NCI-H128 (cell line): ENCODE data around the gene GRK5.
"Not testable (repeated sequence)": the region's sequence is repeated elsewhere in the genome, so short reads cannot be mapped to it uniquely, and the experiment has no call there.

ENCODE experiments used
- DNase-seq: peaks from one replicate; lab custom pipeline; 2025; ENCODE audit not compliant: unreplicated experiment; lab: John Stamatoyannopoulos, UW

The GRK5 gene

DNA sequence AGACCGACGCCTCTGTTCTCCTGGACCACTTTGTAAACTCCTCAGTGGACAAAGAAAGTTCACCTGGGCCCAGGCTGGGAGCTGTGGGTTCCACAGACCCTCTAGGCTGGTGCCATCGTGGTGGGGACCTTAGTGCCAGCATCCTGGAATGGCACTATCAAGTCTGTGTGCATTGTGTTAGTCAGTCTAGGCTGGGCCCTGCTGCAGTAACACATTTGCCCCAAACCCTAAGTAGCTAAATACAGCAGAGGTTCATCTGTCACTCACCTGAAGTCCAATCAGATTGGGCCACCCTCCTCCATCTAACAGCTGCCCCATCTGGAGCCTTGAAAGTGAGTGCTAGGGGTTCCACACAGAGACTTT lies 224.4 kb downstream of the GRK5 start:
- no peak for DNase-seq

DNA sequence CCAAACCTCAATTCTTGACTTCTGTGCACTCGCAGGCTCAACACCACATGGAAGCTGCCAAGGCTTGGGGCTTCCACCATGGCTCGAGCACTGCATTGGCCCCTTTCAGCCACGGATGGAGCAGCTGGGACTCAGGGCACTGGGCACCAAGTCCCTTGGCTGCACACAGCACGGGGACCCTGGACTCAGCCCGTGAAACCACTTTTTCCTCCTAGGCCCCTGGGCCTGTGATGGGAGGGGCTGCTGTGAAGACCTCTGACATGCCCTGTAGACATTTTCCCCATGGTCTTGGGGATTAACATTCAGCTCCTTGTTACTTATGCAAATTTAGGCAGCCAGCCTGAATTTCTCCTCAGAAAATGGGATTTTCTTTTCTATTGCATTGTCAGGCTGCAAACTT lies 227.6 kb downstream of the GRK5 start:
- not testable (repeated sequence) for DNase-seq

DNA sequence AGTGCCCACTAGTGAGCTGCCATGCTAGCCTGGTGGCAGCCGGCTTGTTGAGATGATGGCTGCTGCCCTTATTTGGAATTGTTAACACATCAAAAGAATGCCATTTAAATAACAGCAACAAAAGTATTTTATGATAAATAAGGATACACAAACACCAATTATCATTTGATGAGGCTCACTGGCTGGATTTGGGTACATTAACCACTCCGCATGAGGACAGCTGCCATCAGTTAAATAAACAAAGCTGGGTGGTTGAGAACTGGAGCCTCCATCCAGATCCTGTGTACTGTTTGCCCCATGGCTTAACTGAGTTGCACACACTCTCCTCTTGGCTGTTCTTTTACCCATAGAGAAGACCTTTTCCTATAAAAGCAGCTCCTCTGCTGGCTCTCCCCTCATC lies 231.3 kb downstream of the GRK5 start:
- no peak for DNase-seq

DNA sequence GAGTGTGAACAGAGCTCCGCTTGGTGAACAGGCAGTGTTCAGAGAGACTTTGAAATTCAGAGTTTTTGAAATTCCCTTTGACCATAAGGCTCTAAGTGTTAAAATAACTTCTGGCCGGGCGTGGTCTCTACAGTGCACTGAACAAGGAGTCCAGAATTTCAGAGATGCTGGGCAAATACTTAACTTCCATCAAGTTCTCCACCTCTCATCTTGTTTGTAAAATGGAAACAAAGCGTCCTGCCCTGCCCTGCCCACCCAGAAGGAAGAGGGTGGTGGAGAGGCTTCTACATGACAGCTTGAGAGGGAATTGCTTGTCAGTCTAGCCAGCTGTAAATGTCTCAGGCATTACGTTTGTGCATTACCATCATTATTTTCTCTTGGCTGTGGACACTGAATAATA lies 232.6 kb downstream of the GRK5 start:
- no peak for DNase-seq

DNA sequence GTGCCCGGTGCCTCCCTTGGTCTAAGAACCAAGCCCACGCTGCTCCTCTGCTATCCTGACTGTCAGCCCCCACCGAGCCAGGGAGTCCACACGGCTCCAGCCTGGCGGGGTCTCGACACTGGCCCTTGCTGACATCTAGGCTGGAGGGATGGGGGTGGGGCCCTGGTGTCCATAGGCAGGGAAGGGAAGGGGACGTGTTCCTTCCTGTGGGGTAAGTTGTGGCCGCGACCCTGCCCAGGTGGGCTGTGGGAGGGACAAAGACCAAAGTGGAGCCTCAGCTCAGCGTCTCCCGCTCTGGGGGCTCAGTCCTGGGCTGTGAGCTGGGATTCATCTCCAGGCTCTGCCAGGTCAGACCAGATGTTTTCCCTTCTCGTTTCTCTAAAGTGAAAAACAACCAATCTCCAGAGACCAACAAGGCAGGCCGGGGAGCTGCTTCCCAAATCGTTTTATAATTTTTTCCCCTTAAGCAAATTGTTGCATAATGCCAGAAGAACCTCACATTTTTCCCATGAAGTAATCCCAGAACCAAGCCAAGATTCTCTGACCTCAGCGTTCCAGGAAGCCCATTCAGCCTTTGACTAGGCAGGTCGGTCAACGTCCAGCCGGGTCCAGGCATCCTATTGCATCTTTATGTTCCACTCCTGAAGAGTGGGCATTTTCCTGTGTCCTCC lies 233.9 kb downstream of the GRK5 start:
- no peak for DNase-seq

DNA sequence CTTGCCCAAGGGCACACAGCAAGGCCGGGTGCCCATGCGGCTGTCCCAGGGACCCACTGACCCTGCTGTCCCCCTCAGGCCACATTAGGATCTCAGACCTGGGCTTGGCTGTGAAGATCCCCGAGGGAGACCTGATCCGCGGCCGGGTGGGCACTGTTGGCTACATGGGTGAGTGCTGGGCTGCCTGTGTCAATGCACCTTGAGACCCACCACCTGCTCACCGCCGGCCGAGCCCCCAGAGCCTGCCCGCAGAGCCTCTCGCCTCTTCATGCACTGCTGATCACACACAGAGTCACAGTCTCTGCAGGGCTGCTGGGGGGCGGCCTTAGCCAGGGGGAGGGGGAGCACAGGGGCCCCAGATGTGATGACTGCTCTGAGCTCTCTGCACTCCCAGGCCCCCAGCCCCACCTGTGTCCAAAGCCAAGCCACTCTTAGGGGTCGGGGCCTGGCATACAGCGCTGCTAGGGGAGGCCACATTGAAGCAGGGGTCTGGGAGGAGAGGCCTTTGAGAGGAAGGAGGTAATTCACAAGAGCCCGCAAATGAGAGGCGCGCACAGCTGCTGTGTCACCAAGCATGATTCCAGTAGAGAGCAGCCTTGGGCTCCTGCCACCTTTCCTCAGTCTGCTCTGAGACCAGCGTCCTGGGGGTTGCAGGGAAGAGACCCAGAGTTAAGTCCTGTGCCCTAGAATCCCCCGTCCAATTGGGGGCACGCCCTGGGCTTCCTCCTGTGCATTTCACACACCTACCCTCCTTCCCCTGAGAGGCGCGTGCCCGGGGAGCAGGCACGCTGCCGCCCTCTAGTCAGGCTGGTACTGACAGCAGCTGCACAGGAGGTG lies 234.8 kb downstream of the GRK5 start:
- DNase-seq = no peak

DNA sequence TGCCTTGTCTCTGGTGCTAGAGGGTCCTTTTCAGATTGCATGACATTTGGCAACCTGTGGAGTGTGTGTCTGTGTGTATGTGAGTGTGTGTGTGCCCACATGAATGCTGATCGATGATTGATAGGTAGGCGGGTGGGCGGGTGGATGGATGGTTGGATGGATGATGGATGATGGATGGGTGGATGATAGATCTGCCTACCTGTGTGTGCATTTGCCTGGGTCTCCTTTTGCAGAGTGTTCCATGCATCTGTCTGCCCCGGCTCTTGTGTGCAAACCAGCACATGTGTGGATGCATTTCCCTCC lies 235.3 kb downstream of the GRK5 start:
- no peak for DNase-seq

DNA sequence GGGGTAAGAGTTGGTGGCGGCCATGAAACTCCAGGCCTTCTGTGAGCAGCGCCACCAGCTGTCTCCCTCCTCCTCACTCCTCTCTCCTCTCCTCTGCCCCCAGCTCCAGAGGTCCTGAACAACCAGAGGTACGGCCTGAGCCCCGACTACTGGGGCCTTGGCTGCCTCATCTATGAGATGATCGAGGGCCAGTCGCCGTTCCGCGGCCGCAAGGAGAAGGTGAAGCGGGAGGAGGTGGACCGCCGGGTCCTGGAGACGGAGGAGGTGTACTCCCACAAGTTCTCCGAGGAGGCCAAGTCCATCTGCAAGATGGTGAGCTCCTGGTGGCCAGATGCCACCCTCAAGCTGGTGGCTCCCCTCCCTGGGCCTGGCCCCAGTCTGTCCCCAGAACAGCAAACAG lies 236.1 kb downstream of the GRK5 start:
- DNase-seq = no peak

DNA sequence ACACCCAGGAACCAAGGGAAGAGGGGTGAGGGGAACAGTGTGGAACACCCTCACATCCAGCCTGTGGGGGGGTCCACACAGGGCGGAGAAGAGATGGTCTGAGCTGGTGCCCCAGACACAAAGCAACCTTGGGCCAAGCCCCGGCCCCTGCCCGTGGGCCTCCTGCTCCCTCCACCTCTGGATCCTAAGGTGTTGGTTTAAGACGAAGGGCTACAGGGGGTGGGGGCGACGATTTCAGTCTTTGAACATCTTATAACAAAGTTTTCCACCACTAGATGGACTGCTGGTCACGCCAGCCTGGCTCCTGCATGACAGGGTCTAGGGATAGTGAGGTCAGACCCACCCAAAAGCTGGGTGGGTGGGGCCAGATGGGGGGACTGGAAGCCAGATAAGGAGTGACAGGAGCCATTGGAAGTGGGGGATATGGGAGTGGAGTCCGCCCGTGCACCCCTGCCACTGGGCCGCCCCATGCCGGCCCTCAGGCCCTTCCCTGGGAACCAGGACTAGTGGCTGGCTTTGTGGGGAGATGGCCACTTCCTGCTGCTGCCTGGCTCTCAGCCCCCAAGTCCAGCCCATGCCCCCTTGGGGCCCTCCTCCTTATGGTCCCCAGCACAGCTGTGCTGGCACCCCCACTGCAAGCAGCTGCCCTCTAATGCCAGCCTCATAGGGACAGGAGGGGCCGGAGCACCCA lies 236.7 kb downstream of the GRK5 start:
- no peak for DNase-seq

DNA sequence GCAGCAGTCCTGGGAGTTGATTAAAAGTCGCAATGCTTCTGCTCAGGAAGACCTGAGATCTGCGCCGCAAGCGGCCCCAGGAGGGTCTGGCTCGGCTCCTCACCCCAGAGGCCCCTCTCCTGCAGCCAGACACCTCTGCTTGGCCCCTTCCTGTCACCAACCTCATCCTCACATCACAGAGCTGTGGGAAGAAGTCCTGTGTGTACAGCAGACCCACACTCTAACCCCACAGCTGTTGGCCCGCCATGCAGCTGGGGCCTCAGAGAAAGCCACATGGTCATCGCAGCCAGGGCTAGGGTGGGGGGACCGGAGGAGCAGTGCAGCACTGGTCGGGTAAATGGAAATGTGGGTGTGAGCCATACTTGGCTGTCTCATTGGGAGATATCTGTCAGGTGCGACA lies 237.5 kb downstream of the GRK5 start:
- no peak for DNase-seq

DNA sequence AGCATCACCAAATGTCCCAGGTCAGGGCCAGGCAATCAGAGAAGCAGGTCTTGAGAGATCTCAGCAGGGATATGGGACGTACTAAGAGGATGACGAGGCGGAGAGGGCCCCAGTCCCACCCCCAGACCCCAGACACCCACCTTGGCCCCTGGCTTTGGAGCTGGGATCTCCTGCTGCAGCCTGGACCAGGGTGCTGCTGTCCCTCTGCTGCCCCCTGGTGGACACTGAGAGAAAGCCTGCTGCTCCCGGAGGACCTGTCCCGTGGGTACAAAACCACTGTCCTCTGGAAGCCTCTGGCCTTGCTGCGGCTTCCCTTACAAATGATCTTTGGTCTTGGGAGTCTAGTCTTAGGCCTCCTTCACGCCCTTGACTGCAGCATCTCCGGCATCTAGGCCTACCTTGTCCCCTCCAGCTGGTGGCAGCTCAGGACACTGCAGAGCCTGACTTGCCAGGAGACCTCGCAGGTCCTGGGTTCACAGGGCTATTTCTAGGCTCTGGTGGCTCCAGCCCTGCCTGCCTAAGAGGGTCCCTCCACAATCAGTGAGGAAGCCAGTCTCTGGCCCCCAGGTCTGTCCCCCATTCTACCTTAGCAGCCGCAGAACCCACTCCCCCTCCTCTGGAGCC lies 238.1 kb downstream of the GRK5 start:
- DNase-seq = no peak

DNA sequence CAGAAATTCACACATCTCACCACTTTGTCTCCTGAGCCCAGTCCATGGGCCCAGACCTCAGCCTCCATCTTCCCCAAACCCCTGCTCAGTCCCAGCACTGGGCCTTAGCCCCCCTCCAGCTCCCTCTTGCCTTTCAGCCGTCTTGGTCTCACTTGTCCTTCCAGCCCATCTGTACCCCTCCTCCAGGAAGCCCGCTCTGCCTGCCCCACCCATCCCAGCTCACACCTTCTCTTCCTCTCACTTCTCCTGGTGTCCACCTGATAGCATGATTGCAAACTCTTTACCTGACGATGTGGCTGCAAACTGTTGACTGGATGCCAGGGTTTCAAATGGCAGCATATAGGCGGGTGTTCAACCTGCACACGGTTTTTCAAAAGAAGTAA lies 238.6 kb downstream of the GRK5 start:
- DNase-seq = no peak

DNA sequence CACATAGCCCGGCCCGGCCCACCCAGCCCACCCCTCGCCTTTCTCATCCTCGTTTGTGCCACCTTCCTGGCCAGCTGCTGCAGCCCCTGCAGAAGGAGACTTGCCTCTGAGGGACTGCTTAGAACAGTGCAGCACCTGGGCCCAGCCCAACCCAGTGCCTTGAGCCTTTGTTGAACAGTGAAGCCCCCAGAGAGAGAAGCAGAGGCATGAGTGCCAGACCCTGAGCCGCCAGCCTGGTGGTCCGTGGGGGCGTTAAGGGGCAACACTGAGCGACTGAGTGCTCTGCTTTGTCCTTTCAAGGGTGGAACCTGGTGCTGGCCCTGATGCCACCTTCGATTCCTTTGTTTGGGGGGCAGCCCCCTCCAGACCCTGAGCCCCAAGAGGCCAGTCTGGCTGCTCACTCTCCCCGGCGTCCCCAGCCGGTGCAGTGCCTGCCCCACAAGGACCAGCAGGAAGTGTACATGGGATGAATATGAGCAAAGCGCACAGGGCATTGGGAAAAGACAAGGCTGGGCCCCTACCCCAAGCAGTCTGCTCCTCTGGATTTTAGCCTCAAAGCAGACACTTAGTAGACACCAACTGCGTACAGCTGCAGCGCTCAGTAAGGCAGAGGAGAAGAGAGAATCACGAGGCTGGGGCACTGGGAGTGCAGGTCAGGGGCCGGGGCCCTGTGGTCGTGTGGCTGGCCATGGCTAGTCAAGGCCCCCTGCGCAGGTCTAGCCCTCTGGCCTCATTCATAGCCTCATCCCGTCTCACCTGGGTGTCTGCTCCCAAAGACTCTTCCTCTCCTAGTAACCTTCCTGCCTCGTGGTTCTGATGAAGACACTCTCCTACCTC lies 239.3 kb downstream of the GRK5 start:
- no peak for DNase-seq

DNA sequence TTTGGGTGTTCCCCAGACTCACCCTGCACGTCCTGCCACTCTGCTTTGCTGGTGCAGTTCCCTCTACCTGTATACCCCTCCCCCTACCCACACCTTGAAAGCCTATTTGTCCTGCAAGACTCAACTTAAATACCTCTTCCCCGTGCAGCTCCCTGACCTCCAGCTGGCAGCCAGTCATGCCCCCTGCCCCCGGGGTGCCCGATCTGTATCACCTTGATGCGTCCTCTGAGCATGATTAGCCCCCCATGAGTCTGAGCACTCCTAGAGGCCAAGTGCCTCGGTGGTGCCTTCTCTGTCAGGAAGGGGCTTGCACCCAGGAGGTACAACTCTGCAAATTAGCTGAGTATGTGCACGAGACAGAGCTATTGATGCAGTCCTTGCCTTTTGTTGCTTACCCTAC lies 240.1 kb downstream of the GRK5 start:
- DNase-seq = no peak

DNA sequence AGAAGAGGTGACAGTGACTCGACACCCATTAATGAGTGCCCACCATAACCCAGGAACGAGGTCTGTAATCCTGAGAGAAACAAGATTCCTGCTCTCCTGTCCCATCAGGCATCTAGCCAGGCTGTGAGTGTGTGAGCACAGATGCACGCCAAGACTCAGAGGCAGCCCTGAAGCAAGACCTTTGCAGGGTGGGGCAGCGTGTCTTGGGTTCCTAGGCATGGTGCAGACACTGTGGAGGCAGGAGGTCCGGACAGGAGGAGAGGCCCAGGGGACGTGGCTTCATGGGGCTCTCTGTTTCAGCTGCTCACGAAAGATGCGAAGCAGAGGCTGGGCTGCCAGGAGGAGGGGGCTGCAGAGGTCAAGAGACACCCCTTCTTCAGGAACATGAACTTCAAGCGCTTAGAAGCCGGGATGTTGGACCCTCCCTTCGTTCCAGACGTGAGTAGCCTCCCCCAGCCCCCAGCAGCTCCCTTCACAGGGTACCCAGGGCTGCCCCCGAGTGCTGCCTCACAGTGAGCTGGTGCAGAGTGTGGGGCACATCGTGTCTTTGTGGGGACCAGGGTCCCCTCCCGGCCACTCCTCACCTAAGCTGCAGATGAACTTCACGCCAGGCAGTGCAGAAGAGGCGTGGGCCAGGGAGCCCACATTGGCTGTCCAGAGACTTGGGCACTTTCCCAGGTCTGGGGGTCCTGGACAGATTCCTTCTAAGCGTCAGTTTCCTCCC lies 240.6 kb downstream of the GRK5 start:
- DNase-seq = no peak

DNA sequence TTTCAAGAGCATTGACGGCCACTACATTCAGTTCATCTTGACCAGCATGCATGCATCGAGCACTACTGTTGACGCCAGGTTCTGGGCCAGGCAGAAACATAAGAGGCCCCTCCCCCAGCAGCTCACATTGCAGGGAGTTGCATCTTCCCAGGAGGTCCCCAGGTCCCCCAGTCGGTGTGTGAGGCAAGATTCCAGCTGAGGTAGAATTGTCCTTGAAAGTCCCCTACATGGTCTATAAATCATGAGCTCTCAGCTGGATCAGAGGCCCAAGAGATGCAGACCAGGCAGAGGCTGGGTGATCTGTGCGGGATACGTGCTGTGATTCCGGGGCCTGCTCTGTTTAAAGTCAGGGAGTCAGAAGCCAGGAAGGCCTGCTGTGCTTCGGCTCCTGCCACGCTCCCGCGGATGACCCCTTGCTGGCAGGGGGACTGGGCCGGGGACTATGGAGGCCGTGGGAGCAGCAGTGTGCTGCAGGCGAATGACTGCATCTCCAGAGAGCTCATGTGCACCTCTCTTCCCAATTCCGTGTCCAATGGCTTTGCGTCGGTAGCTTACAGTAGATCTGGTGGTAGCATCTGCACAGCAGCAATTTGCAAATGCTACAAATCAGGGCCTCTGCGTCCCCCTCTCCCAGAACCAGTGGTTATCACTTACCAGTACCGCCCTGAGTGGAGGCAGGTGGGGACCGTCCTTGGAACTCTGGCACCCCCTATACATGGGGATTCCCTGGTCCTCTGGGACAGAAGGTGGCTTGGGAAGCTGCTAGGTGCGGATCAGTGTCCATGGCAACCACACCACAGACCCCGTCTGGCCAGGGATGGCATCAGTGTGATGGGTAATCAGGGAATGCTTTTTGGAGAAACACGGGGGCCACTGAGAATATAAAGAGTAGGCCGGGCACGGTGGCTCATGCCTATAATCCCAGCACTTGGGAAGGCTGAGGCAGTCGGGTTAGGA lies 241.5 kb downstream of the GRK5 start:
- DNase-seq = no peak

DNA sequence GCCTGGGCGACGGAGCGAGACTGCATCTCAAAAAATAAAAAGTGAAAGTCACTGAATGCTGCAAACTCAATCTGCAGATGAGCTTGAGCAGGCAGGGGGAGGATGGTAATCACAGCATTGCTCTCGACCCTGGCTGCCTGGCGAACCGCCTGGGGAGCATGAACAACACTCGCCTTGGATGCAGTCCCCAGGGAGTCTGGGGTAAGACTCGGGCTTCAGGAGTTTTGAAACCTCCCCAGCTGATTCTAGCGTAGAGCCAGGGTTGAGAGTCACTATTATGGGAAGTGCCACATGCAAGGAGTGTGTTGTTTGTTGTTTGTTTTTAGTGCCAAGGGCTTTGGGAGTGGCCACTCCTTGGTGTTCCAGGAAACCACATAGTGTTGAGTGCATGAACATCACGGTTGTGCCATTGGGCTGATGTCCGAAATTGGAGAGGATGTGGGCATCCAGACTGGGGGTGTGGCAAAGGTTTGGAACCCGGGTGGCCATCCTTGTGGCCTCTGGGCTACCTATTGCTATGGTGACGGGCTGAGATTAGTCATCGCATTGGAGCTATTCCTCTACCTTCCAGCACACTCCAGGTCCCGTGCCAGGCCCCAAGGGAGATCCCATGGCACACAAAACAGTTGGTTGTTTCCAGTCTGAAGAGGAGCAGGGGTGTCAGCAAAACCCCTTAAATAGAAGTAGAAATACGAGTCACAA lies 242.5 kb downstream of the GRK5 start:
- DNase-seq = no peak

DNA sequence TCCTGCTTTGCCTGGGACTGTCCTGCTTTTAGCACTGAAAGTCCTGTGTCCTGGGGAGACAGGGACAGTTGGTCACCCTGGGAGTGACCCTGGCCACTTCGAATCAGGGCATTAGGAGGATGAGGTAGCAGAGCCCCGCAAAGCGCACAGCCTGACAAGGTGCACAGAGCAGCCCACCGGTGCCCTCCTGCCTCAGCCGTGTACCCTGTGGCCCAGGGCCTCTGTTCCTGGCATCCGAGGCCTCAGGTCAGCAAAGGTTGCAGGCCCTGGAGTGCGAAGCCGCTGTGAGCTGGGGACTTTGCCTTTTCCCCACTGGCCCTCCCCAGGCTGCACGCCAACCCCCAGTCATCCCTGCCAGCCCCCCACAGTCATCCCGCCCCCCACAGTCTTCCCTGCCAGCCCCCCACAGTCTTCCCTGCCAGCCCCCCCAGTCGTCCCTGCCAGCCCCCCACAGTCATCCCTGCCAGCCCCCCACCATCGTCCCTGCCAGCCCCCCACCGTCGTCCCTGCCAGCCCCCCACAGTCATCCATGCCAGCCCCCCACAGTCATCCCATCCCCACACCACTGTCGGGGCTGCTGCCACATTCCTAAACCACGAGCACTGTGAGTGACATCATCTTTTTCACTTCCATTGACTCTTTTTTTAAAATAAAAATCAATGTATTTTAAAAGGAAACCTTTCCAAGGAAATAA lies 243.4 kb downstream of the GRK5 start:
- DNase-seq = no peak
